H1 (cell line): ENCODE results near the gene NRXN3. TPM values are rescaled to one million over a fixed set of nuclear protein-coding genes. Genes with fewer than 3 reads are reported as not detected.

Experiments used
- CTCF ChIA-PET: fragments of 300-600 bp; sonication (Branson Sonifier 250); formaldehyde crosslinking; loops from one replicate; lab custom pipeline; 2021; ENCODE audit not compliant: partially characterized antibody; lab: Charles Lee
- POLR2A ChIA-PET: fragments of 300-600 bp; sonication (Branson Sonifier 250); formaldehyde crosslinking; loops from one replicate; lab custom pipeline; 2021; ENCODE audit warnings: inconsistent platforms; ENCODE audit not compliant: partially characterized antibody; lab: Charles Lee
- DNase-seq, 2 experiments: peaks; one replicate each; pipeline versions ENCODE4 v3.0.0 to v3.0.0-alpha.2; 2010 to 2022; ENCODE audit warnings: low spot score in 2 of 2, low read depth in 1 of 2, mixed read lengths in 1 of 2
- FAIRE-seq: peaks from 2 replicates; lab custom pipeline; 2011; peaks lifted over from hg19 to GRCh38; lab: Jason Lieb, UNC
- H2AFZ ChIP-seq: 2 replicates; pipeline ENCODE4 v1.8.1; 2012; ENCODE audit warnings: low read length, inconsistent platforms
- H2AK5ac ChIP-seq: 2 replicates; pipeline ENCODE4 v1.6.1; 2013; ENCODE audit warnings: low read depth, low read length
- H2BK120ac ChIP-seq: replicated peaks from 2 replicates; pipeline ENCODE3; 2013; ENCODE audit warnings: low read depth, low read length, inconsistent platforms
- H2BK12ac ChIP-seq: 2 replicates; pipeline ENCODE4 v1.6.1; 2013; ENCODE audit warnings: low read depth, low read length
- H2BK15ac ChIP-seq: 2 replicates; pipeline ENCODE4 v1.6.1; 2013; ENCODE audit warnings: low read length
- H2BK20ac ChIP-seq: 2 replicates; pipeline ENCODE4 v1.6.1; 2013; ENCODE audit warnings: low read length
- H2BK5ac ChIP-seq: 2 replicates; pipeline ENCODE4 v1.6.1; 2013; ENCODE audit warnings: low read depth, low read length
- H3K14ac ChIP-seq: 2 replicates; pipeline ENCODE4 v1.6.1; 2013; ENCODE audit warnings: inconsistent platforms; ENCODE audit not compliant: insufficient read length
- H3K18ac ChIP-seq: 2 replicates; pipeline ENCODE4 v1.6.1; 2013; ENCODE audit warnings: low read length; ENCODE audit errors: extremely low read depth
- H3K23ac ChIP-seq: 2 replicates; pipeline ENCODE4 v1.6.1; 2013; ENCODE audit warnings: inconsistent platforms; ENCODE audit not compliant: insufficient read length
- H3K23me2 ChIP-seq: 2 replicates; pipeline ENCODE4 v1.6.1; 2013; ENCODE audit warnings: low read depth, low read length
- H3K27ac ChIP-seq: 2 replicates; pipeline ENCODE4 v1.6.1; 2011; ENCODE audit warnings: low read depth, low read length, inconsistent platforms
- H3K27me3 ChIP-seq, 4 experiments: replicated peaks in 1 of 4; 1 replicate in 1 of 4; 2 replicates in 3 of 4; pipeline versions ENCODE4 v1.6.1 to v1.8.1; 2011 to 2013; ENCODE audit warnings: low read length in 3 of 4, mild to moderate bottlenecking in 3 of 4, inconsistent platforms in 2 of 4, mixed read lengths in 2 of 4, moderate library complexity in 1 of 4; ENCODE audit not compliant: control insufficient read depth in 3 of 4, insufficient read depth in 3 of 4; ENCODE audit errors: extremely low read depth in 1 of 4
- H3K36me3 ChIP-seq, 4 experiments: 2 replicates each; pipeline versions ENCODE4 v1.6.1 to v1.8.1; 2011 to 2013; ENCODE audit warnings: mild to moderate bottlenecking in 4 of 4, low read length in 3 of 4, moderate library complexity in 2 of 4, control low read depth in 1 of 4, inconsistent platforms in 1 of 4; ENCODE audit not compliant: insufficient read depth in 4 of 4, control insufficient read depth in 2 of 4
- H3K4ac ChIP-seq: replicated peaks from 2 replicates; pipeline ENCODE3; 2013; ENCODE audit warnings: low read length, low read depth, mixed read lengths, inconsistent platforms; ENCODE audit not compliant: insufficient read length
- H3K4me1 ChIP-seq, 4 experiments: replicated peaks in 1 of 4; 1 replicate in 1 of 4; 2 replicates in 3 of 4; pipeline versions ENCODE4 v1.6.1 to v1.8.1; 2011 to 2013; ENCODE audit warnings: low read length in 3 of 4, inconsistent platforms in 2 of 4, mixed read lengths in 1 of 4; ENCODE audit not compliant: insufficient read depth in 4 of 4, control insufficient read depth in 3 of 4
- H3K4me2 ChIP-seq, 2 experiments: 2 replicates each; pipeline versions ENCODE4 v1.6.1 to v1.8.1; 2011 to 2013; ENCODE audit warnings: low read depth in 2 of 2, low read length in 2 of 2, control low read depth in 1 of 2, inconsistent platforms in 1 of 2, mild to moderate bottlenecking in 1 of 2; ENCODE audit not compliant: insufficient read depth in 1 of 2
- H3K4me3 ChIP-seq, 4 experiments: fragments of 200-600, 300-600 bp in 1 of 4; sonication (generic), shearing (Covaris generic), sonication (Bioruptor Twin) in 1 of 4; 2 replicates each; pipeline versions ENCODE4 v1.5.1 to v1.8.1; 2011 to 2016; ENCODE audit warnings: low read length in 4 of 4, low read depth in 3 of 4, control low read depth in 2 of 4, inconsistent platforms in 2 of 4, mild to moderate bottlenecking in 2 of 4, mixed read lengths in 1 of 4, moderate library complexity in 1 of 4; ENCODE audit not compliant: insufficient read depth in 2 of 4; ENCODE audit errors: extremely low read depth in 1 of 4
- H3K56ac ChIP-seq: replicated peaks from 2 replicates; pipeline ENCODE3; 2013; ENCODE audit warnings: low read depth, mild to moderate bottlenecking, mixed read lengths, low read length, inconsistent platforms; ENCODE audit not compliant: insufficient read length
- H3K79me1 ChIP-seq: 2 replicates; pipeline ENCODE4 v1.6.1; 2013; ENCODE audit warnings: low read depth, low read length, control low read depth
- H3K79me2 ChIP-seq, 2 experiments: 2 replicates each; pipeline versions ENCODE4 v1.6.1 to v1.8.1; 2012 to 2013; ENCODE audit warnings: low read length in 2 of 2, mild to moderate bottlenecking in 2 of 2, inconsistent platforms in 1 of 2; ENCODE audit not compliant: insufficient read depth in 2 of 2, control insufficient read depth in 1 of 2
- H3K9ac ChIP-seq, 4 experiments: replicated peaks in 1 of 4; 1 replicate in 1 of 4; 2 replicates in 3 of 4; pipeline versions ENCODE4 v1.6.1 to v1.8.1; 2011 to 2013; ENCODE audit warnings: low read depth in 3 of 4, low read length in 3 of 4, control low read depth in 2 of 4, mild to moderate bottlenecking in 2 of 4, moderate library complexity in 2 of 4, inconsistent platforms in 1 of 4; ENCODE audit errors: extremely low read depth in 1 of 4
- H3K9me3 ChIP-seq, 2 experiments: 2 replicates each; pipeline versions ENCODE4 v1.6.1 to v1.8.1; 2012 to 2013; ENCODE audit warnings: mild to moderate bottlenecking in 2 of 2, moderate library complexity in 2 of 2, control low read depth in 1 of 2, inconsistent platforms in 1 of 2, low read depth in 1 of 2, low read length in 1 of 2, mixed read lengths in 1 of 2; ENCODE audit not compliant: insufficient read depth in 2 of 2
- H4K20me1 ChIP-seq, 2 experiments: replicated peaks in 1 of 2; 2 replicates each; pipeline versions ENCODE3 to v1.8.1; 2011 to 2013; ENCODE audit warnings: inconsistent platforms in 2 of 2, low read length in 2 of 2, mild to moderate bottlenecking in 1 of 2; ENCODE audit not compliant: insufficient read depth in 2 of 2, control insufficient read depth in 1 of 2
- H4K5ac ChIP-seq: 2 replicates; pipeline ENCODE4 v1.6.1; 2013; ENCODE audit warnings: low read length, low read depth, mixed read lengths, inconsistent platforms; ENCODE audit not compliant: insufficient read length
- H4K8ac ChIP-seq: 2 replicates; pipeline ENCODE4 v1.8.0; 2013; ENCODE audit warnings: mild to moderate bottlenecking, moderate library complexity, low read length, inconsistent platforms; ENCODE audit not compliant: insufficient read depth; ENCODE audit errors: extremely low read depth
- H4K91ac ChIP-seq: replicated peaks from 2 replicates; pipeline ENCODE3; 2013; ENCODE audit warnings: low read length, mixed read lengths, inconsistent platforms; ENCODE audit not compliant: insufficient read length
- JUND ChIP-seq: IDR thresholded peaks from 2 replicates; pipeline ENCODE4 v1.6.1; 2011; ENCODE audit warnings: mild to moderate bottlenecking, improper control_type of control experiment, low read length
- NRF1 ChIP-seq: IDR thresholded peaks from 2 replicates; pipeline ENCODE4 v1.6.1; 2011; ENCODE audit warnings: mild to moderate bottlenecking, low read depth, low read length, improper control_type of control experiment
- POLR2A ChIP-seq, 2 experiments: IDR thresholded peaks; 1 replicate in 1 of 2; 2 replicates in 1 of 2; pipeline ENCODE4 v1.6.1; 2011; ENCODE audit warnings: low read depth in 2 of 2, low read length in 2 of 2, mild to moderate bottlenecking in 2 of 2; ENCODE audit errors: control extremely low read depth in 1 of 2
- RNF2 ChIP-seq: fragments of 200-900, 300-1000 bp; sonication (generic); IDR thresholded peaks from 2 replicates; pipeline ENCODE4 v1.7.1; 2016; ENCODE audit warnings: borderline replicate concordance, low read depth, mild to moderate bottlenecking, antibody characterized with exemption, low read length; ENCODE audit not compliant: poor library complexity, severe bottlenecking; ENCODE audit errors: missing control alignments
- WGBS, 2 experiments: shearing (Covaris generic) in 1 of 2; methylation state at CpG; one replicate each; pipeline versions ENCODE4 v1.1.6 to v1.1.7; 2013 to 2015; ENCODE audit warnings: low lambda C conversion rate in 2 of 2, mixed read lengths in 2 of 2, inconsistent platforms in 1 of 2, low coverage in 1 of 2, missing lambda C conversion rate in 1 of 2; ENCODE audit not compliant: insufficient replicate concordance in 2 of 2, insufficient coverage in 1 of 2, insufficient read length in 1 of 2; ENCODE audit errors: extremely low coverage in 1 of 2, missing lambda C conversion rate in 1 of 2; 5-methylcytosine and 5-hydroxymethylcytosine counted together
- polyA plus RNA-seq, 7 experiments: library from polyadenylated mRNA; depleted of rRNA in 3 of 7; stranded (reverse) in 5 of 7; unstranded in 2 of 7; fragments of >200 nt in 5 of 7; fragments of 200-250 nt in 2 of 7; gene quantifications; 1 replicate in 5 of 7; 2 replicates in 1 of 7; 4 replicates in 1 of 7; pipeline versions ENCODE4 v1.2.1 to v1.2.3, GENCODE V29; 2011 to 2013; ENCODE audit warnings: missing spikeins in 2 of 7, mixed read lengths in 2 of 7
- total RNA-seq: library from RNA; stranded (reverse); fragmentation: NEBNext Ultra II Directional; extraction: Animal tissue kit (Norgen Biotek cat#: 25700); gene quantifications from 2 replicates; pipeline ENCODE4 v1.2.1, GENCODE V29; 2021

The NRXN3 gene
- total and polyA plus RNA-seq, 2 of the 8 experiments (the other 6 are each of a cell fraction or from before 2014, with no cell fraction given): 2.6 to 4.1 TPM

DNA sequence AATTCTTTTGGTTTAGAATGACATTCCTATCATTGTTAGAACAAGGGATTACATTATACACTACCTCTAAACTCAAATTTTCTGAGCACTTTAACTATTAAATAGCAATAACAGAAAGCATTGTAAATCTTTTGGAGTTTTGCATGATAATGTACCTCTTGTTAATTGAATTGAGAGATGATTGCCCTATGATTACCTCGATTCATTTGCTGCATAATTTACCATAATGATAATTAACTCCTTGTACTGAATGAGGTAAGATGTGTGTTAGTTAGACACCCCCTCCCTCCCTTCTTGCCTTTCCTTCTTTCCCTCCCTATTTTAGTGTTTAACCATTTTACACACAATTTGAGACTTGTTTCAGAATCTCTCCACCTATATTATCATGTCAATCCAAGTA lies 1572.0 kb downstream of the NRXN3 start:
- no peak overlapping the region for H2BK12ac ChIP-seq
- no peaks in the 10 kb centered on the region for H3K79me2 ChIP-seq
- no peak overlapping the region for H3K4me2 ChIP-seq
- H2AK5ac ChIP-seq: no peak overlapping the region
- no peak overlapping the region for H2BK120ac ChIP-seq
- H2BK5ac ChIP-seq: no peak overlapping the region
- H3K36me3 ChIP-seq: no peaks in the 10 kb centered on the region
- no peak overlapping the region for H3K18ac ChIP-seq
- no peak overlapping the region for H2AFZ ChIP-seq
- DNase-seq (no peak), FAIRE-seq (no peak)
- H3K23me2 ChIP-seq: no peaks in the 10 kb centered on the region
- H3K27ac ChIP-seq: no peak overlapping the region
- H3K27me3 ChIP-seq: no peaks in the 10 kb centered on the region
- H4K91ac ChIP-seq: no peak overlapping the region
- H3K4me1 ChIP-seq: no peaks in the 10 kb centered on the region
- no peak overlapping the region for H3K56ac ChIP-seq
- H4K20me1 ChIP-seq: no peaks in the 10 kb centered on the region
- H4K5ac ChIP-seq: no peak overlapping the region
- CTCF ChIA-PET: no interaction called here
- no peak overlapping the region for H3K9ac ChIP-seq
- no peak overlapping the region for H3K4ac ChIP-seq
- no peak overlapping the region for H3K4me3 ChIP-seq
- H2BK20ac ChIP-seq: no peak overlapping the region
- H3K79me1 ChIP-seq: no peaks in the 10 kb centered on the region
- WGBS, 2 experiments: 84% methylated on average over 1 of the region's 1 CpG; no CpG with 5 or more reads in 1 of the 2 experiments
- no peak overlapping the region for H4K8ac ChIP-seq
- no peak overlapping the region for H2BK15ac ChIP-seq
- peaks cover 5 to 7% of the 10 kb centered on the region in 2 experiments; a peak in 2 of 4 replicates for H3K9me3 ChIP-seq
- POLR2A ChIA-PET: no interaction called here
- H3K23ac ChIP-seq: no peak overlapping the region
- TF ChIP-seq RNF2: no peak
- no peak for TF ChIP-seq JUND
- TF ChIP-seq POLR2A (IDR thresholded peaks at IDR 0.05; ENCODE audit: control extremely low read depth in 1 of 2, low read depth in 2 of 2, low read length in 2 of 2): no peak
- no peak for TF ChIP-seq NRF1
- no peak overlapping the region for H3K14ac ChIP-seq
